H1 (cell line): ENCODE data around the gene TGM1. TPM values are rescaled to one million over a fixed set of nuclear protein-coding genes. Genes with fewer than 3 reads are reported as not detected.

Experiments
- CTCF ChIA-PET: fragments of 300-600 bp; sonication (Branson Sonifier 250); formaldehyde crosslinking; loops from one replicate; lab custom pipeline; 2021; ENCODE audit not compliant: partially characterized antibody; lab: Charles Lee
- POLR2A ChIA-PET: fragments of 300-600 bp; sonication (Branson Sonifier 250); formaldehyde crosslinking; loops from one replicate; lab custom pipeline; 2021; ENCODE audit warnings: inconsistent platforms; ENCODE audit not compliant: partially characterized antibody; lab: Charles Lee
- DNase-seq, 2 experiments: peaks; one replicate each; pipeline versions ENCODE4 v3.0.0 to v3.0.0-alpha.2; 2010 to 2022; ENCODE audit warnings: low spot score in 2 of 2, low read depth in 1 of 2, mixed read lengths in 1 of 2
- FAIRE-seq: peaks from 2 replicates; lab custom pipeline; 2011; peaks lifted over from hg19 to GRCh38; lab: Jason Lieb, UNC
- H2AFZ ChIP-seq: 2 replicates; pipeline ENCODE4 v1.8.1; 2012; ENCODE audit warnings: low read length, inconsistent platforms
- H2AK5ac ChIP-seq: 2 replicates; pipeline ENCODE4 v1.6.1; 2013; ENCODE audit warnings: low read depth, low read length
- H2BK120ac ChIP-seq: replicated peaks from 2 replicates; pipeline ENCODE3; 2013; ENCODE audit warnings: low read depth, low read length, inconsistent platforms
- H2BK12ac ChIP-seq: 2 replicates; pipeline ENCODE4 v1.6.1; 2013; ENCODE audit warnings: low read depth, low read length
- H2BK15ac ChIP-seq: 2 replicates; pipeline ENCODE4 v1.6.1; 2013; ENCODE audit warnings: low read length
- H2BK20ac ChIP-seq: 2 replicates; pipeline ENCODE4 v1.6.1; 2013; ENCODE audit warnings: low read length
- H2BK5ac ChIP-seq: 2 replicates; pipeline ENCODE4 v1.6.1; 2013; ENCODE audit warnings: low read depth, low read length
- H3K14ac ChIP-seq: 2 replicates; pipeline ENCODE4 v1.6.1; 2013; ENCODE audit warnings: inconsistent platforms; ENCODE audit not compliant: insufficient read length
- H3K18ac ChIP-seq: 2 replicates; pipeline ENCODE4 v1.6.1; 2013; ENCODE audit warnings: low read length; ENCODE audit errors: extremely low read depth
- H3K23ac ChIP-seq: 2 replicates; pipeline ENCODE4 v1.6.1; 2013; ENCODE audit warnings: inconsistent platforms; ENCODE audit not compliant: insufficient read length
- H3K23me2 ChIP-seq: 2 replicates; pipeline ENCODE4 v1.6.1; 2013; ENCODE audit warnings: low read depth, low read length
- H3K27ac ChIP-seq: 2 replicates; pipeline ENCODE4 v1.6.1; 2011; ENCODE audit warnings: low read depth, low read length, inconsistent platforms
- H3K27me3 ChIP-seq, 4 experiments: replicated peaks in 1 of 4; 1 replicate in 1 of 4; 2 replicates in 3 of 4; pipeline versions ENCODE4 v1.6.1 to v1.8.1; 2011 to 2013; ENCODE audit warnings: low read length in 3 of 4, mild to moderate bottlenecking in 3 of 4, inconsistent platforms in 2 of 4, mixed read lengths in 2 of 4, moderate library complexity in 1 of 4; ENCODE audit not compliant: control insufficient read depth in 3 of 4, insufficient read depth in 3 of 4; ENCODE audit errors: extremely low read depth in 1 of 4
- H3K36me3 ChIP-seq, 4 experiments: 2 replicates each; pipeline versions ENCODE4 v1.6.1 to v1.8.1; 2011 to 2013; ENCODE audit warnings: mild to moderate bottlenecking in 4 of 4, low read length in 3 of 4, moderate library complexity in 2 of 4, control low read depth in 1 of 4, inconsistent platforms in 1 of 4; ENCODE audit not compliant: insufficient read depth in 4 of 4, control insufficient read depth in 2 of 4
- H3K4ac ChIP-seq: replicated peaks from 2 replicates; pipeline ENCODE3; 2013; ENCODE audit warnings: low read length, low read depth, mixed read lengths, inconsistent platforms; ENCODE audit not compliant: insufficient read length
- H3K4me1 ChIP-seq, 4 experiments: replicated peaks in 1 of 4; 1 replicate in 1 of 4; 2 replicates in 3 of 4; pipeline versions ENCODE4 v1.6.1 to v1.8.1; 2011 to 2013; ENCODE audit warnings: low read length in 3 of 4, inconsistent platforms in 2 of 4, mixed read lengths in 1 of 4; ENCODE audit not compliant: insufficient read depth in 4 of 4, control insufficient read depth in 3 of 4
- H3K4me2 ChIP-seq, 2 experiments: 2 replicates each; pipeline versions ENCODE4 v1.6.1 to v1.8.1; 2011 to 2013; ENCODE audit warnings: low read depth in 2 of 2, low read length in 2 of 2, control low read depth in 1 of 2, inconsistent platforms in 1 of 2, mild to moderate bottlenecking in 1 of 2; ENCODE audit not compliant: insufficient read depth in 1 of 2
- H3K4me3 ChIP-seq, 4 experiments: fragments of 200-600, 300-600 bp in 1 of 4; sonication (generic), shearing (Covaris generic), sonication (Bioruptor Twin) in 1 of 4; 2 replicates each; pipeline versions ENCODE4 v1.5.1 to v1.8.1; 2011 to 2016; ENCODE audit warnings: low read length in 4 of 4, low read depth in 3 of 4, control low read depth in 2 of 4, inconsistent platforms in 2 of 4, mild to moderate bottlenecking in 2 of 4, mixed read lengths in 1 of 4, moderate library complexity in 1 of 4; ENCODE audit not compliant: insufficient read depth in 2 of 4; ENCODE audit errors: extremely low read depth in 1 of 4
- H3K56ac ChIP-seq: replicated peaks from 2 replicates; pipeline ENCODE3; 2013; ENCODE audit warnings: low read depth, mild to moderate bottlenecking, mixed read lengths, low read length, inconsistent platforms; ENCODE audit not compliant: insufficient read length
- H3K79me1 ChIP-seq: 2 replicates; pipeline ENCODE4 v1.6.1; 2013; ENCODE audit warnings: low read depth, low read length, control low read depth
- H3K79me2 ChIP-seq, 2 experiments: 2 replicates each; pipeline versions ENCODE4 v1.6.1 to v1.8.1; 2012 to 2013; ENCODE audit warnings: low read length in 2 of 2, mild to moderate bottlenecking in 2 of 2, inconsistent platforms in 1 of 2; ENCODE audit not compliant: insufficient read depth in 2 of 2, control insufficient read depth in 1 of 2
- H3K9ac ChIP-seq, 4 experiments: replicated peaks in 1 of 4; 1 replicate in 1 of 4; 2 replicates in 3 of 4; pipeline versions ENCODE4 v1.6.1 to v1.8.1; 2011 to 2013; ENCODE audit warnings: low read depth in 3 of 4, low read length in 3 of 4, control low read depth in 2 of 4, mild to moderate bottlenecking in 2 of 4, moderate library complexity in 2 of 4, inconsistent platforms in 1 of 4; ENCODE audit errors: extremely low read depth in 1 of 4
- H3K9me3 ChIP-seq, 2 experiments: 2 replicates each; pipeline versions ENCODE4 v1.6.1 to v1.8.1; 2012 to 2013; ENCODE audit warnings: mild to moderate bottlenecking in 2 of 2, moderate library complexity in 2 of 2, control low read depth in 1 of 2, inconsistent platforms in 1 of 2, low read depth in 1 of 2, low read length in 1 of 2, mixed read lengths in 1 of 2; ENCODE audit not compliant: insufficient read depth in 2 of 2
- H4K20me1 ChIP-seq, 2 experiments: replicated peaks in 1 of 2; 2 replicates each; pipeline versions ENCODE3 to v1.8.1; 2011 to 2013; ENCODE audit warnings: inconsistent platforms in 2 of 2, low read length in 2 of 2, mild to moderate bottlenecking in 1 of 2; ENCODE audit not compliant: insufficient read depth in 2 of 2, control insufficient read depth in 1 of 2
- H4K5ac ChIP-seq: 2 replicates; pipeline ENCODE4 v1.6.1; 2013; ENCODE audit warnings: low read length, low read depth, mixed read lengths, inconsistent platforms; ENCODE audit not compliant: insufficient read length
- H4K8ac ChIP-seq: 2 replicates; pipeline ENCODE4 v1.8.0; 2013; ENCODE audit warnings: mild to moderate bottlenecking, moderate library complexity, low read length, inconsistent platforms; ENCODE audit not compliant: insufficient read depth; ENCODE audit errors: extremely low read depth
- H4K91ac ChIP-seq: replicated peaks from 2 replicates; pipeline ENCODE3; 2013; ENCODE audit warnings: low read length, mixed read lengths, inconsistent platforms; ENCODE audit not compliant: insufficient read length
- BRCA1 ChIP-seq: IDR thresholded peaks from 2 replicates; pipeline ENCODE4 v1.6.1; 2012; ENCODE audit warnings: low read depth, low read length, improper control_type of control experiment
- EZH2 ChIP-seq: fragments of 200-600 bp; sonication (generic); IDR thresholded peaks from 2 replicates; pipeline ENCODE4 v1.7.1; 2012; ENCODE audit warnings: low read depth, mild to moderate bottlenecking, moderate library complexity, low read length, inconsistent platforms; ENCODE audit not compliant: severe bottlenecking
- HDAC6 ChIP-seq: IDR thresholded peaks from one replicate; pipeline ENCODE4 v1.7.1; 2012; ENCODE audit warnings: low read depth, mild to moderate bottlenecking, inconsistent platforms, low read length, moderate library complexity
- KDM4A ChIP-seq: IDR thresholded peaks from one replicate; pipeline ENCODE4 v1.7.1; 2012; ENCODE audit warnings: low read depth, mild to moderate bottlenecking, moderate library complexity, low read length, inconsistent platforms; ENCODE audit not compliant: severe bottlenecking
- NRF1 ChIP-seq: IDR thresholded peaks from 2 replicates; pipeline ENCODE4 v1.6.1; 2011; ENCODE audit warnings: mild to moderate bottlenecking, low read depth, low read length, improper control_type of control experiment
- POLR2AphosphoS5 ChIP-seq: IDR thresholded peaks from 2 replicates; pipeline ENCODE4 v1.6.1; 2011; ENCODE audit warnings: low read depth, low read length
- POU5F1 ChIP-seq: IDR thresholded peaks from 2 replicates; pipeline ENCODE4 v1.6.1; 2011; ENCODE audit warnings: low read depth, mild to moderate bottlenecking, low read length, moderate library complexity
- RNF2 ChIP-seq: fragments of 200-900, 300-1000 bp; sonication (generic); IDR thresholded peaks from 2 replicates; pipeline ENCODE4 v1.7.1; 2016; ENCODE audit warnings: borderline replicate concordance, low read depth, mild to moderate bottlenecking, antibody characterized with exemption, low read length; ENCODE audit not compliant: poor library complexity, severe bottlenecking; ENCODE audit errors: missing control alignments
- SP1 ChIP-seq: IDR thresholded peaks from 2 replicates; pipeline ENCODE4 v1.6.1; 2011; ENCODE audit warnings: low read depth, low read length
- SUZ12 ChIP-seq: fragments of 200-600 bp; sonication (generic); IDR thresholded peaks from 2 replicates; pipeline ENCODE4 v1.6.1; 2012; ENCODE audit warnings: mild to moderate bottlenecking, inconsistent platforms, low read length, moderate library complexity, mixed read lengths
- TBP ChIP-seq: IDR thresholded peaks from 2 replicates; pipeline ENCODE4 v1.6.1; 2011; ENCODE audit warnings: low read depth, low read length, improper control_type of control experiment
- WGBS, 2 experiments: shearing (Covaris generic) in 1 of 2; methylation state at CpG; one replicate each; pipeline versions ENCODE4 v1.1.6 to v1.1.7; 2013 to 2015; ENCODE audit warnings: low lambda C conversion rate in 2 of 2, mixed read lengths in 2 of 2, inconsistent platforms in 1 of 2, low coverage in 1 of 2, missing lambda C conversion rate in 1 of 2; ENCODE audit not compliant: insufficient replicate concordance in 2 of 2, insufficient coverage in 1 of 2, insufficient read length in 1 of 2; ENCODE audit errors: extremely low coverage in 1 of 2, missing lambda C conversion rate in 1 of 2; 5-methylcytosine and 5-hydroxymethylcytosine counted together
- polyA plus RNA-seq, 7 experiments: library from polyadenylated mRNA; depleted of rRNA in 3 of 7; stranded (reverse) in 5 of 7; unstranded in 2 of 7; fragments of >200 nt in 5 of 7; fragments of 200-250 nt in 2 of 7; gene quantifications; 1 replicate in 5 of 7; 2 replicates in 1 of 7; 4 replicates in 1 of 7; pipeline versions ENCODE4 v1.2.1 to v1.2.3, GENCODE V29; 2011 to 2013; ENCODE audit warnings: missing spikeins in 2 of 7, mixed read lengths in 2 of 7
- total RNA-seq: library from RNA; stranded (reverse); fragmentation: NEBNext Ultra II Directional; extraction: Animal tissue kit (Norgen Biotek cat#: 25700); gene quantifications from 2 replicates; pipeline ENCODE4 v1.2.1, GENCODE V29; 2021

TGM1 gene
- total and polyA plus RNA-seq, 2 of the 8 experiments (the other 6 are each of a cell fraction or from before 2014, with no cell fraction given): 1.8 to 2.2 TPM

DNA sequence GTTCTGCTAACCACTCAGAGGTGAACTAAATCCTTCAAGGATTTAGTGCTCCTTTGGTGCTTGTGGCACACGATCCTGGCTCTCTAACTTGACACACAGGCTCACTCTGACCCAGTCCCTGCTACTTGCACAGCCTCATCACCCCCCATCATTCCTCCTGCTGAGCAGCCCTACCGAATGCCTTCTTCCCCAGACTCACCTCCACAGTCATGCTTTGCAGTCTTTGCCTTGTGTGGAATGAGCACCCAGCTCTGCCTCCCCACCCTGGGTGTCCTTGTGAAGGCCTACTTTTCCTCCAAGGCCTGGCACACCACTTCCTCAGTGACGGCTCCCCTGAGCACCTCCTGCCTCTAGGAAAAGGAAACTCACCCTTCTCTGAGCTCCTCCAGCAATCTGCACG, 12.6 kb downstream of the TGM1 start:
- Histone ChIP-seq H3K36me3 (no peaks in the 10 kb centered on the region), H3K4me3 (no peak overlapping the region), H2AFZ (no peak overlapping the region), H2AK5ac (no peak overlapping the region), H3K23ac (no peak overlapping the region), H2BK12ac (no peak overlapping the region), H2BK20ac (no peak overlapping the region), H4K20me1 (no peaks in the 10 kb centered on the region), H3K4me2 (no peak overlapping the region), H3K23me2 (no peaks in the 10 kb centered on the region), H2BK120ac (no peak overlapping the region), H3K79me2 (no peaks in the 10 kb centered on the region), H3K4me1 (no peaks in the 10 kb centered on the region), H3K79me1 (no peaks in the 10 kb centered on the region), H2BK15ac (no peak overlapping the region), H3K9me3 (no peaks in the 10 kb centered on the region), H3K18ac (no peak overlapping the region), H4K8ac (no peak overlapping the region), H3K9ac (no peak overlapping the region), H3K27me3 (no peaks in the 10 kb centered on the region), H2BK5ac (0 out of 2 replicates have a peak overlapping the region, but pooled peaks have one; percentile 30), H4K91ac (no peak overlapping the region), H4K5ac (no peak overlapping the region), H3K14ac (no peak overlapping the region), H3K56ac (no peak overlapping the region), H3K4ac (no peak overlapping the region), H3K27ac (no peak overlapping the region)
- WGBS, 2 experiments: 83% methylated on average over 4 of the region's 4 CpGs; no CpG with 5 or more reads in 1 of the 2 experiments
- FAIRE-seq: no peak
- ChIA-PET POLR2A (interaction anchor here (0.6 to 4.5 kb wide), 5 partner anchors 9 to 49 kb away, joined by 3 to 26 read pairs (median 8); partner anchors contain the start of genes DHRS1, NOP9 and RABGGTA), CTCF (interaction anchor here (1.4 to 6.0 kb wide), 7 partner anchors 12 to 58 kb away, joined by 4 to 63 read pairs (median 16); partner anchors contain the start of genes CIDEB, DHRS1, NOP9 and RABGGTA)
- DNase-seq: no peak
- no peak for TF ChIP-seq NRF1
- TF ChIP-seq KDM4A: no peak
- TF ChIP-seq RNF2: no peak
- TF ChIP-seq HDAC6: no peak
- TF ChIP-seq SP1: no peak
- no peak for TF ChIP-seq BRCA1
- no peak for TF ChIP-seq SUZ12
- no peak for TF ChIP-seq POU5F1
- TF ChIP-seq EZH2: no peak
- no peak for TF ChIP-seq POLR2AphosphoS5
- TF ChIP-seq TBP: no peak
